MM.1S (cell line): ENCODE data around the gene CAPN10.
"Not testable (repeated sequence)": the region's sequence is repeated elsewhere in the genome, so short reads cannot be mapped to it uniquely, and the experiment has no call there.

Experiments used
- DNase-seq: peaks from one replicate; pipeline ENCODE4 v3.0.0-alpha.2; 2015
- H2AFZ ChIP-seq: fragments of 300-600 bp; sonication (generic); 2 replicates; pipeline ENCODE4 v1.6.0; 2016; ENCODE audit warnings: antibody characterized with exemption, low read length
- H3F3A ChIP-seq: fragments of 300-600 bp; sonication (generic); 2 replicates; pipeline ENCODE4 v1.6.1; 2016; ENCODE audit warnings: mild to moderate bottlenecking, antibody characterized with exemption, low read length, moderate library complexity, mixed read lengths; ENCODE audit not compliant: insufficient read depth
- H3K27ac ChIP-seq: fragments of 300-600 bp; sonication (generic); 2 replicates; pipeline ENCODE4 v1.5.1; 2016; ENCODE audit warnings: mild to moderate bottlenecking, low read length
- H3K27me3 ChIP-seq: fragments of 300-600 bp; sonication (generic); replicated peaks from 2 replicates; pipeline ENCODE4 v1.6.0; 2016; ENCODE audit warnings: low read length; ENCODE audit not compliant: insufficient read depth
- H3K36me3 ChIP-seq: fragments of 300-600 bp; sonication (generic); replicated peaks from 2 replicates; pipeline ENCODE4 v1.6.1; 2016; ENCODE audit warnings: mild to moderate bottlenecking, low read length, mixed read lengths; ENCODE audit not compliant: insufficient read depth
- H3K4me1 ChIP-seq: fragments of 300-600 bp; sonication (generic); 2 replicates; pipeline ENCODE4 v1.6.1; 2016; ENCODE audit warnings: low read length, mixed read lengths
- H3K4me2 ChIP-seq: fragments of 300-600 bp; sonication (generic); 2 replicates; pipeline ENCODE4 v1.6.0; 2016; ENCODE audit warnings: low read depth, low read length
- H3K4me3 ChIP-seq: fragments of 300-600 bp; sonication (generic); 2 replicates; pipeline ENCODE4 v1.5.1; 2016; ENCODE audit warnings: low read length, mixed read lengths
- H3K79me2 ChIP-seq: fragments of 300-600 bp; sonication (generic); 2 replicates; pipeline ENCODE4 v1.6.1; 2016; ENCODE audit warnings: mixed run types, low read length, mixed read lengths
- H3K9ac ChIP-seq: fragments of 300-600 bp; sonication (generic); 2 replicates; pipeline ENCODE4 v1.6.1; 2016; ENCODE audit warnings: low read length, mixed read lengths
- H3K9me2 ChIP-seq: fragments of 300-600 bp; sonication (generic); replicated peaks from 2 replicates; pipeline ENCODE4 v1.6.1; 2016; ENCODE audit warnings: mild to moderate bottlenecking, low read length, mixed read lengths; ENCODE audit not compliant: insufficient read depth
- H3K9me3 ChIP-seq: fragments of 300-600 bp; sonication (generic); replicated peaks from 2 replicates; pipeline ENCODE4 v1.6.1; 2016; ENCODE audit warnings: mild to moderate bottlenecking, low read length, mixed read lengths; ENCODE audit not compliant: insufficient read depth
- H4K20me1 ChIP-seq: fragments of 300-600 bp; sonication (generic); 2 replicates; pipeline ENCODE4 v1.6.1; 2016; ENCODE audit warnings: mild to moderate bottlenecking, low read length, moderate library complexity, mixed read lengths; ENCODE audit not compliant: insufficient read depth
- CTCF ChIP-seq: fragments of 300-600 bp; sonication (generic); IDR thresholded peaks from 2 replicates; pipeline ENCODE4 v1.5.1; 2016; ENCODE audit warnings: antibody characterized with exemption, low read length, mixed read lengths
- EZH2 ChIP-seq: fragments of 300-600 bp; sonication (generic); optimal IDR thresholded peaks from 2 replicates; pipeline ENCODE3; 2017; ENCODE audit warnings: low read depth, mild to moderate bottlenecking, antibody characterized with exemption, low read length, mixed read lengths
- EZH2phosphoT487 ChIP-seq: fragments of 300-600 bp; sonication (generic); IDR thresholded peaks from 2 replicates; pipeline ENCODE4 v1.6.1; 2018; ENCODE audit warnings: antibody characterized with exemption, low read length

CAPN10 gene

GRCh38 chr2:240560480-240561324 lies 25.8 kb upstream of the CAPN10 start:
- Histone ChIP-seq H3K36me3 (no peaks in the 10 kb centered on the region), H2AFZ (no peak overlapping the region), H4K20me1 (no peaks in the 10 kb centered on the region), H3K9me2 (no peaks in the 10 kb centered on the region), H3K79me2 (peaks cover 84% of the 10 kb centered on the region), H3K9me3 (no peaks in the 10 kb centered on the region), H3K4me2 (peak overlapping the region; percentile 89), H3K9ac (peak overlapping the region; percentile 98), H3K4me3 (peak overlapping the region; percentile 83), H3K27ac (peak overlapping the region; percentile 92), H3F3A (peaks cover 21% of the 10 kb centered on the region), H3K27me3 (no peaks in the 10 kb centered on the region), H3K4me1 (peaks cover 38% of the 10 kb centered on the region)
- peak; percentile 95 for DNase-seq
- TF ChIP-seq CTCF (no peak), EZH2phosphoT487 (no peak), EZH2 (no peak)

- peak overlapping the region; percentile 92 for H3K27ac ChIP-seq
- TF ChIP-seq EZH2, result no peak
- no peak for TF ChIP-seq EZH2phosphoT487
- no peak for TF ChIP-seq CTCF
- peak overlapping the region; percentile 89 for H3K9ac ChIP-seq
- H3K9me2 ChIP-seq, result no peaks in the 10 kb centered on the region
- H4K20me1 ChIP-seq, result no peaks in the 10 kb centered on the region
- H3K4me2 ChIP-seq, result peak overlapping the region; percentile 80
- peaks cover 42% of the 10 kb centered on the region for H3K4me1 ChIP-seq
- peaks cover 76% of the 10 kb centered on the region for H3K79me2 ChIP-seq
- peaks cover 26% of the 10 kb centered on the region for H3F3A ChIP-seq
- H3K9me3 ChIP-seq, result no peaks in the 10 kb centered on the region
- H3K4me3 ChIP-seq, result peak overlapping the region; percentile 83
- DNase-seq, result peak; percentile 64
- H2AFZ ChIP-seq, result no peak overlapping the region
- no peaks in the 10 kb centered on the region for H3K27me3 ChIP-seq
- H3K36me3 ChIP-seq, result no peaks in the 10 kb centered on the region
Measured at GRCh38 chr2:240561325-240561971, 25.1 kb upstream of the CAPN10 start.

- peak overlapping the region; percentile 80; the same call in 1 of the 2 replicates for H3K4me2 ChIP-seq
- not testable (repeated sequence) for H4K20me1 ChIP-seq, H2AFZ ChIP-seq, H3K9ac ChIP-seq, DNase-seq, H3K27me3 ChIP-seq, H3K27ac ChIP-seq, H3K36me3 ChIP-seq, H3K9me2 ChIP-seq, H3K9me3 ChIP-seq, H3K4me3 ChIP-seq
- H3K4me1 ChIP-seq, result peaks cover 52% of the 10 kb centered on the region
- peaks cover 37% of the 10 kb centered on the region for H3F3A ChIP-seq
- peaks cover 71% of the 10 kb centered on the region for H3K79me2 ChIP-seq
Measured at GRCh38 chr2:240563231-240563630, 23.3 kb upstream of the CAPN10 start.
